ENCODE results near the gene ZCCHC24.

Gene ZCCHC24

GRCh38 chr10:79396520-79396919, 48.9 kb downstream of the ZCCHC24 start:
- DNase-seq, result no peak

GRCh38 chr10:79394664-79395063, 50.8 kb downstream of the ZCCHC24 start:
- DNase-seq, result no peak

- DNase-seq, result no peak
These were observed 51.4 kb downstream of the ZCCHC24 start for GRCh38 chr10:79393924-79394610.

- no peak for DNase-seq
These were observed 52.1 kb downstream of the ZCCHC24 start for GRCh38 chr10:79393221-79393923.

- no peak for DNase-seq
These were observed 52.8 kb downstream of the ZCCHC24 start for GRCh38 chr10:79392506-79393176.

GRCh38 chr10:79392020-79392398, 53.4 kb downstream of the ZCCHC24 start:
- DNase-seq, result no peak

GRCh38 chr10:79391231-79392019, 54.0 kb downstream of the ZCCHC24 start:
- no peak for DNase-seq

- DNase-seq, result no peak
These were observed 54.7 kb downstream of the ZCCHC24 start for GRCh38 chr10:79390551-79391229.

GRCh38 chr10:79390057-79390456, 55.4 kb downstream of the ZCCHC24 start:
- no peak for DNase-seq

GRCh38 chr10:79387974-79388850, 57.2 kb downstream of the ZCCHC24 start:
- DNase-seq, result no peak

GRCh38 chr10:79387466-79387973, 57.9 kb downstream of the ZCCHC24 start:
- DNase-seq, result no peak

- DNase-seq, result no peak
These were observed 58.6 kb downstream of the ZCCHC24 start for GRCh38 chr10:79386637-79387465.

- DNase-seq, result no peak
These were observed 59.5 kb downstream of the ZCCHC24 start for GRCh38 chr10:79385804-79386531.

GRCh38 chr10:79385392-79385795, 60.0 kb downstream of the ZCCHC24 start:
- no peak for DNase-seq

- DNase-seq, result no peak
These were observed 60.5 kb downstream of the ZCCHC24 start for GRCh38 chr10:79384773-79385391.

- DNase-seq, result no peak
These were observed 61.3 kb downstream of the ZCCHC24 start for GRCh38 chr10:79383974-79384606.

GRCh38 chr10:79382491-79382941, 62.9 kb downstream of the ZCCHC24 start:
- DNase-seq, result no peak

GRCh38 chr10:79381804-79382221, 63.6 kb downstream of the ZCCHC24 start:
- DNase-seq, result no peak
